Epithelial cell of proximal tubule (primary cell): ENCODE measurements around the gene RBP7. TPM values are rescaled to one million over a fixed set of nuclear protein-coding genes. Genes with fewer than 3 reads are reported as not detected.

Experiments
- DNase-seq: peaks from one replicate; pipeline ENCODE4 v3.0.0-alpha.2; 2011; ENCODE audit warnings: low read depth
- H3K4me3 ChIP-seq: 2 replicates; pipeline ENCODE4 v1.5.1; 2011; ENCODE audit warnings: low read depth, mild to moderate bottlenecking, low read length
- total RNA-seq: library from RNA; depleted of rRNA; stranded (reverse); fragments of >200 nt; gene quantifications from 2 replicates; pipeline ENCODE4 v1.2.3, GENCODE V29; 2015
- TF ChIP-seq, protein P1 (sequence below): conservative IDR thresholded peaks from 2 replicates; pipeline ENCODE4 v1.5.1; 2012; ENCODE audit warnings: low read depth, mild to moderate bottlenecking, low read length

Gene RBP7
- total RNA-seq = 11.8 and 24.3 TPM in 2 replicates

DNA sequence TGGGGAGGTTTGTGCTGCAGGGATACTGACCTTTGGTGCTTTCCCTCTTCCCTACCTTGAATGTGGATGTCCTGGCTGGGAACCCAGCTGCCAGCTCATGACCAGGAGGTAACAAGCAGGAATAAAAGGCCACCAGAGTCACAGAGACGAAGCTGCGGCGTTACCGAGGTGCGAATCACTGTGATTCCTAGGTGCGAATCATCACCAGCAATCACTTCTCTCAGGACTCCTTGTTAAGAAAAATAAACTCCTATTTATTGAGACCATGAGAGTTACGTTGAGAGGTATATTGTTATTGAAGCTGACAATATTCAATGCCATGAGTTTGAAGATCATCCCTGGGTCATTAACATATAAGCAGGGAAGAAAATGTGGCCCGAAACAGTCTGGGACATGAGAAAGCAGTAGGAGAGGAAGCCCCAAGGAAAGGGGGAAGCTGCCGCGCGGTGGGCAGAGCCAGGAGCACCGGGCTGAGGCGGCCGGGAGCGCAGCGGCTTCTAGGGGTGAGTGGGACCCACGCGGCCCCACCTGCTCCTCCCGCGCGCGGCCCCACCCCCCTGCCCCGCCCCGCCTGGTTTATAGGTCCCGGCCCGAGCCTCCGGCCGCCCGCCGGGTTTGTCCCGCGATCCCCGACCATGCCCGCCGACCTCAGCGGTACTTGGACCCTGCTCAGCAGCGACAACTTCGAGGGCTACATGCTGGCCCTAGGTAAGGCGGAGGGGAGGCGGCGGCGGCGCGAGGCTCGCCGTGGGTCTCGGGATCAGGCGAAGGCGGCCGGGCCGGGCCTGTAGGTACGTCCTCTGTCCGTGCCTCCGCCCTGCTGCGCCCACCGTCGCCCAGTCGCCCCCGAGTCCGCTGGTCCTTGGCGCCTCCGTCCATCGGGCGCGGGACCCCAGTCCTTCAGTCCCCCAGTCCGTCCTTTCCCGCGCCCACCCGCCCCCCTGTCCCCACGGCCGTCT is at the start of gene RBP7:
RBP7 (plus strand) TSS at position 605 of the 959 bp plus-strand sequence; CDS start at position 636, 31 bp downstream.
- DNase-seq = no peak

DNA sequence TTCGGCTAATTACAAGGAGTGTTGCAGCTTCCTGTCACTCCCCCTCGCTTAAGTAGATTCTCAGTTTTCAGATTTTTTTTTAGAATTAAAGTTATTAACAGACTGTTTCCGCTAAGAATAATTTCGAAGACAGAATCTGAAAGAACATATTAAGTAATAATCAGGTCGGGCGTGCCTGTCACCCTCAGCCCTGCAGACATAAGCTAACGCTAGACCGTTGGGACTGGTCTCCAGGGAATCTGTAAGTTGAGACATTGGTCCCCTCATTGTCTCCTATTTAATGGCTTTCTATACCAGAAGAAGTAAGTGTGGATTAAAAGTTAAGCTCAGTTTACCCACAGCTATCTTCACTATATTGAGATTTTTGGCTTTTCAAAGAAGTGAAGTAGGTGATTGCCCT is 39.3 kb upstream of the RBP7 start:
- no peak for DNase-seq
- TF ChIP-seq, protein P1, sequence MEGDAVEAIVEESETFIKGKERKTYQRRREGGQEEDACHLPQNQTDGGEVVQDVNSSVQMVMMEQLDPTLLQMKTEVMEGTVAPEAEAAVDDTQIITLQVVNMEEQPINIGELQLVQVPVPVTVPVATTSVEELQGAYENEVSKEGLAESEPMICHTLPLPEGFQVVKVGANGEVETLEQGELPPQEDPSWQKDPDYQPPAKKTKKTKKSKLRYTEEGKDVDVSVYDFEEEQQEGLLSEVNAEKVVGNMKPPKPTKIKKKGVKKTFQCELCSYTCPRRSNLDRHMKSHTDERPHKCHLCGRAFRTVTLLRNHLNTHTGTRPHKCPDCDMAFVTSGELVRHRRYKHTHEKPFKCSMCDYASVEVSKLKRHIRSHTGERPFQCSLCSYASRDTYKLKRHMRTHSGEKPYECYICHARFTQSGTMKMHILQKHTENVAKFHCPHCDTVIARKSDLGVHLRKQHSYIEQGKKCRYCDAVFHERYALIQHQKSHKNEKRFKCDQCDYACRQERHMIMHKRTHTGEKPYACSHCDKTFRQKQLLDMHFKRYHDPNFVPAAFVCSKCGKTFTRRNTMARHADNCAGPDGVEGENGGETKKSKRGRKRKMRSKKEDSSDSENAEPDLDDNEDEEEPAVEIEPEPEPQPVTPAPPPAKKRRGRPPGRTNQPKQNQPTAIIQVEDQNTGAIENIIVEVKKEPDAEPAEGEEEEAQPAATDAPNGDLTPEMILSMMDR = no peak
- no peak overlapping the region for H3K4me3 ChIP-seq

More for the DNA sequence above, at the start of gene RBP7:
- TF ChIP-seq, protein P1 = no peak
- H3K4me3 ChIP-seq = peak within 1 kb of the TSS; percentile 35

DNA sequence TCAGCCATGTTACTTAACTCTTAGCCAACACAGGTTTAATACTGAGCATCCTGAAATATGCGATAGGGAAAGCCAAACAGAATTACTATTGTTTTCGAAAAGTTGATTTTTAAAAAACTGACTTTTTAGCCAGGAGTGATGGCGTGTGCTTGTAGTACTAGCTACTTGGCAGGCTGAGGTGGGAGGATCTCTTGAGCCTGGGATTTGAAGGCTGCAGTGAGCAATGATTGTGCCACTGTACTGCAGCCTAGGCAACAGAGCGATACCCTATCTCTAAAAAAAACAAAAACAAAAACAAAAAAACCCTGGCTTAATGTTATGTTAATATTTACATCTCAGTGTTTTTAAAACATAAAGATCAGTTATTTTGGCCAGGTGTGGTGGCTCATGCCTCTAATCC is 37.0 kb upstream of the RBP7 start:
- TF ChIP-seq, protein P1 = no peak
- no peak for DNase-seq

DNA sequence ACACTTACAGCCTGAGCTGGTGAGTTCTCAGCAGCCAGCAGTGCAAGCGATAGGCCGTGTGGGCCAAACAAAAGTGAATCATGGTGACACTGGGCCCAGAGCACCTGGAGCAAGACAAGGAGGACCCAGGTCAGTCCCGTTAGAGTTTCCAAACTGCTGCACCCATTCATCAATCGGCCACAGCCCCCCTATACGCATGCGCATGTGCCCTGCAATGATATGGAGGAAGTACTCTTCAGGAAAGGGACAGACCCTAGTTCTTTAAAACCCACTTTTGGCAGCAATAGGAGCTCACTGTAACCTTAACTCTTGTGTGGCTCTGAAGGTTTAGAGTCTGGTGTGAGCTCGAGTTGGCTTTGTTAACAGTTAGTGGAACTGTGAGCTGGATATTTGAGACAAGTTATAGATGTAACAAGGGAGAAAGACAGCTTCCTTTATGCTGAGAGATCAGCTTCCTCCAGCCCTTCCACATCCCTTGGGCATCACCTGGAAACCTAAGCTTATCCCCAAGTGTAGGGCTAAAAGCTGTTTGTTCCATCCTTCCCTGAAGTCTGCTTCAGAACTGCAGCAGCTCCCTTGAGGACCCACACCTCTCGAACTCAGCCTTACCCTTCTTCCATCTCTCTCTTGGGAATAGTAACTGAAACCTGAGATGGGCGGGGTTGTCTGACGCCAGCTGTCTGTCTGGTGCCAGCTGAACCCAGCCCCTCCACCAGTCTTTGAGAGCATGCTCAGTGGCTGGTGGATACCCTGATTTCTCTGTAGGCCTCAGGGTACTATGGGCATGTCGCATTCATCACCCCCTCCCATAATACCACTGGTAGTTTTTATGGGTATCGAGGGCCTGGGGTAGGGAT is 36.1 kb upstream of the RBP7 start:
- DNase-seq = no peak

More for the DNA sequence above, 37.0 kb upstream of the RBP7 start:
- no peak overlapping the region for H3K4me3 ChIP-seq

DNA sequence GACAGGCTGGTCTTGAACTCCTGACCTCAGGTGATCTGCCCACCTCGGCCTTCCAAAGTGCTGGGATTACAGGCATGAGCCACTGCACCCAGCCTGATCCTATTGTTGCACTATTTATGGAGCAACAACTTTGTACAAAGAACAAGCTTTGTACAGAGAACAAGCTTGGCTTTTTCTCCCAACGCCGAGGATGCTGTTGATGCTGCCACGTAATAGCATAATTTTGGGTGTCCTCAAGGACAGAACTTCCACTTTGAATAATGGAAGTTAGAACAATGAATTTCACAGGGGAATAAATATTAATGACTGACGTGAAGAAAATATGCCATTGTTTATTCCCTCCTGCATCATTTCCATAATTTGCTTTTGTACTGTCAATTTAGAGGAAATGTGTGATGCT is 12.8 kb upstream of the RBP7 start:
- DNase-seq = no peak
- TF ChIP-seq, protein P1 = no peak
- no peak overlapping the region for H3K4me3 ChIP-seq

More for the DNA sequence above, 36.1 kb upstream of the RBP7 start:
- H3K4me3 ChIP-seq = no peak overlapping the region
- TF ChIP-seq, protein P1 = no peak

DNA sequence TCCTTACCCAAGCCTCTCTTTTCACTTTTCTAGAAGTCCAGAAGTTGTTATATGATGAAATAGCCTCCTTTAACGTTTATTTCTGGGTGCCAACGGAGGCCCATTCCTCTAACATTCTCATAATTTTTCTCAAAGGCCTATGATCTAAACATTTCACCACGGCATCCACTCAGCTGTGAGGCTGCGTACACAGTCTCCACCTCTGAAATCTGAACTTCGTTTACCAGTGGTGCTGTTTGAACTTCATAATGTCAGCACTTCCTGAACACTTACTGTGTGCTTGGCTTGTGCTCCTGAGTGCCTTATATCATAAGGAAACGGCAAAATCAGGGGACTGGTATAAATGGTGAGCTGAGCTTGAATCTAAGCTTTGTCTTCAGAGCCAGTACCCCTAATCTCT is 12.0 kb upstream of the RBP7 start:
- TF ChIP-seq, protein P1 = no peak
- no peak overlapping the region for H3K4me3 ChIP-seq
- DNase-seq = no peak
